CD4-positive, alpha-beta T cell treated with Interleukin-4 for 4 hours (primary cell): ENCODE measurements around the gene CDK5R2.
"Not testable (repeated sequence)": the region's sequence is repeated elsewhere in the genome, so short reads cannot be mapped to it uniquely, and the experiment has no call there.

Source experiments
- DNase-seq: peaks from one replicate; pipeline ENCODE4 v3.0.0-alpha.2; 2020

CDK5R2 gene

DNA sequence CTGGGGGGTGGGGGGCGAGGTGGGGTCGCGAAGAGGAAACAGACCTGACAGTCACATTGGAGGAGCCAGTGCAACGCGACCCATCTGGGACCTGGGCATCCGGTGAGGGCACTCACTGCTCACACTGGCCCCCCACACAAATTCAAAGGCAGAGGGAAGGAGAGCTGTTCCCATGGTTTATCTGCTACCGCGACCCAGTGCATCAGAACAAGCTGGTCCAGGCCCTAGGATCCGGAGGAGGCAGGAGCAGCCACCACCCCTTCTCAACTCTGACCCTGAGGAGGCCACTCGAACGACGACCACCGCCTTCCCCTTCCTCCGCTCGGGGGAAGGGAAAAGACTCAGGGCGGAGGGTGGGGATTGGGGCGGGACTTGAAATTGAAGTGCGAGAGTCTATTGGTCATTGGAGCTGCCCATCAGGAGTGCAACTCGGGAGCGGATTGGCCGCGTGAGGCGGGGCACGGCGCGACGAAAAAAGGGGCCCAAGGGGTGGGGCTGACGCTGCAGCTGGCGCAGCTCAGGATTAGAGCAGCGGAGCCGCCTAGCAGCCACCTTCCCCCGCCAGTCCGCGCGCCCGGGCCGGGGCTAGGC is at the start of gene CDK5R2:
CDK5R2 (plus strand) TSS at position 526 of the 591 bp plus-strand sequence. CDS start 155 bp downstream, outside the sequence.
- DNase-seq: peak; percentile 62

DNA sequence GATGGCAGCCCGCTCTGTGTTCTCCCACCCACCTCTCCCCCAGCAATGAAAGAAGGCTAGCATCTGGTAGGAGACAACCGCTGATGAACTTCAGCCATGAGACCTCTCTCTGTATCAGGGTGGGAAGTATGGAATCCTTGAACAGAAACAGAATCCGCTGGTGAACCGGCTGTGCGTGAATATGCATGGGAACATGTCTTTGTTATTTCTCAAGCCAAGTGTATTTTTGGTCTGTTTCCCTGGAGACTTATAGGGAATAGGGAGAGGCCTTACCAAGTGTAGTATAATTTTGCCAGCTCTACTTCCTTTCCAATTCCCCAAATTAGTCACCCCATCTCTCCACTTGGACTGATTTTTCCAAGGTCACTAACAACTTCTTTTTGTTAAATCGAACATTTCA is 48.7 kb upstream of the CDK5R2 start:
- DNase-seq: no peak

DNA sequence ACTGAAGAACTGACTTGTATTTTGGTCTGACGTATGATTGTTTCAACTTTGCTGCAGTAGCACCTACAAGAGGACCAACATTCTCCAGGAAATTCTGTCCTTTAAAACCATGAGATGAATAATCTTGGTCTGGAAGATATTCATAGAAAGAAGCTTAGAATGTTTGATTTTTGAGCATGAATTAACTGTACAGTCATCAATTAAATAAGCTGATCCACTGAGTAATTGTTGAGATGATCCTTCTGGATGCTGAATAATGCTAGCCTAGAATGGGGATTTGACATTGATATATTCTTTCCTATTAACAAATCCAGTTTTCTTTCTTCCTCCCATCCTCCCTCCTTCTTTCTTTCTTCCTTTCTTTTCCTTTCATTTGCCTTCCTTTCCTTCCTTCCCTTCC is 39.0 kb upstream of the CDK5R2 start:
- DNase-seq: no peak

DNA sequence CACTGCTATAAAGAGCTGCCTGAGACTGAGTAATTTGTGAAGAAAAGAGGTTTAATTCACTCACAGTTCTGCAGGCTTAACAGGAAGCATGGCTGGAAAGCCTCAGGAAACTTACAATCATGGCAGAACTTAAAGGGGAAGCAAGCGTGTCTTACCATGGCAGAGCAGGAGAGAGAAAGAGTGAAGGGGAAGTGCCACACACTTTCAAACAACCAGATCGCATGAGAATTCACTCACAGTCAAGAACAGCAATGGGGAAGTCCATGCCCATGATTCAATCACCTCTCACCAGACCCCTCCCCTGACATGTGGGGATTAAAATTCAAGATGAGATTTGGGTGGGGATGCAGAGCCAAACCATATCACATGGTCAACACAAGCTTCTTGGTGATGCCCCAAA is 34.7 kb upstream of the CDK5R2 start:
- DNase-seq: no peak

DNA sequence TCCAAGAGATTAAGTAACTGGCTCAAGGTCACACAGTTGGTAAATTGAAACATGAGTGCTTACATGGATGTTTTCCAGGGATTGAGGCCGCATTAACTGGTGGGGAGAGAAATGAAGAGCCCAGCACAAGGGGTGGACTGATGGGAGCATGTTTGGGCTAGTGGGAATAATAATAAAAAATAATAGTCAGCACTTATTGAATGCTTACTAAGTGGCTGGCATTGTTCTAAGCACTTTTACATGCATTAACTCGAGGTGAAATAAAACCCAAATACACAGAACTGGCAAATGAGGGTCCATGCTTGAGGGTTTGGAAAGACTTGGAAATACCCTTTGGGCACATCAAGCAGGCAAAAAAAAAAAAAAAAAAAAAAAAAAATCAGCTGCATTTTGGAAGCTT is 34.0 kb upstream of the CDK5R2 start:
- no peak for DNase-seq

DNA sequence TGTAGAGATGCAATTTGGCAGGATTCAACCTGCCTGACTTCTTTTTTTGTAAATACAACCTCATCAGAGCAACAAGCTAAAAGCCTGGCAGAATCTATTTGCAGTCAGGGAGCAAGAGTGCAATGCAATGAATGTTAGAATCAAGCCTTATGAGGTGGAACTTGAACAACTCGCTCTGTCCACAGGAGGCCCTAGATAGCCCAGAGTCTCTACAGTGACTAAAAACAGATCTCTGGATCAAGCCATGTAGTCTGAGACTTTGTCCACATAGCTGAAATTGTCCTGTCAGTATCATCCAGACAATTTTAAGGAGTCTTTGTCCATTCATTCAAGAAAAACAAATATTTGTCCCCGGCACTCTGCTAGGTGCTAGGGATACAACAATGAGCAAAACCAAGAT is 32.0 kb upstream of the CDK5R2 start:
- no peak for DNase-seq

DNA sequence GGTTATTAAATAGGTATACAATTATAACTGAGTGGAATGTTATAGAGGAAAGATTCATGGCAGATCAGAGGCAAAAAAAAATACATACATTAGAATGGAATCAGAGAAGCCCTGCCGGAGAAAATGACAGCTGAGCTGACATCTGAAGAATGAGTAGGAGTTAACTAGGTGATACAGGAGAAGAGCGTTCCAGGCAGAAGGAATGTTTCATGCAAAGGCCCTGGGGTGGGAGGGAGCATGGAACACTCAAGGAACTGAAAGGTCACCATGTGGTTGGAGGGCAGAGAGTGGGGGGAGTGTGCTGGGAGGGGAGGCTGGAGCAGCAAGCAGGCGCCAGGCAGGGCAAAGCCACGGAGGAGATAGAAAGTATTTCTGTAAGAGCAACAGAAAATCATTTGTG is 31.6 kb upstream of the CDK5R2 start:
- DNase-seq: no peak

DNA sequence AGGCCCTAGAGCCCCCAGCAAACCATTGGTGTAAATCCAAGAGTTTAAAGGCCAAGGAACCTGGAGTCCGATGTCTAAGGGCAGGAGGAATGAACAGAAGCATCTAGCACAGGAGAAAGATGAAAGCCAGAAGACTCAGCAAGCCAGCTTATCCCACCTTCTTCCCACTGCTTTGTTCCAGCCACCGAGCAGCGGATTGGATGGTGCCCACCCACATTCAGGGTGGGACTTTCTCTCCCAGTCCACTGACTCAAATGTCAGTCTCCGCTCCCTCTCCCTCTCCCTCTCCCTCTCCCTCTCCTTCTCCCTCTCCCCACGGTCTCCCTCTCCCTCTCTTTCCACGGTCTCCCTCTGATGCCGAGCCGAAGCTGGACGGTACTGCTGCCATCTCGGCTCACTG is 29.0 kb upstream of the CDK5R2 start:
- not testable (repeated sequence) for DNase-seq

DNA sequence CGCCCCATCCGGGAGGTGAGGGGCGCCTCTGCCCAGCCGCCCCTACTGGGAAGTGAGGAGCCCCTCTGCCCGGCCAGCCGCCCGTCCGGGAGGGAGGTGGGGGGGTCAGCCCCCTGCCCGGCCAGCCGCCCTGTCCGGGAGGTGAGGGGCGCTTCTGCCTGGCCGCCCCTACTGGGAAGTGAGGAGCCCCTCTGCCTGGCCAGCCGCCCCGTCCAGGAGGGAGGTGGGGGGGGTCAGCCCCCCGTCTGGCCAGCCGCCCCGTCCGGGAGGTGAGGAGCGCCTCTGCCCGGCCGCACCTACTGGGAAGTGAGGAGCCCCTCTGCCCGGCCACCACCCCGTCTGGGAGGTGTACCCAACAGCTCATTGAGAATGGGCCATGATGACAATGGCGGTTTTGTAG is 27.7 kb upstream of the CDK5R2 start:
- not testable (repeated sequence) for DNase-seq

DNA sequence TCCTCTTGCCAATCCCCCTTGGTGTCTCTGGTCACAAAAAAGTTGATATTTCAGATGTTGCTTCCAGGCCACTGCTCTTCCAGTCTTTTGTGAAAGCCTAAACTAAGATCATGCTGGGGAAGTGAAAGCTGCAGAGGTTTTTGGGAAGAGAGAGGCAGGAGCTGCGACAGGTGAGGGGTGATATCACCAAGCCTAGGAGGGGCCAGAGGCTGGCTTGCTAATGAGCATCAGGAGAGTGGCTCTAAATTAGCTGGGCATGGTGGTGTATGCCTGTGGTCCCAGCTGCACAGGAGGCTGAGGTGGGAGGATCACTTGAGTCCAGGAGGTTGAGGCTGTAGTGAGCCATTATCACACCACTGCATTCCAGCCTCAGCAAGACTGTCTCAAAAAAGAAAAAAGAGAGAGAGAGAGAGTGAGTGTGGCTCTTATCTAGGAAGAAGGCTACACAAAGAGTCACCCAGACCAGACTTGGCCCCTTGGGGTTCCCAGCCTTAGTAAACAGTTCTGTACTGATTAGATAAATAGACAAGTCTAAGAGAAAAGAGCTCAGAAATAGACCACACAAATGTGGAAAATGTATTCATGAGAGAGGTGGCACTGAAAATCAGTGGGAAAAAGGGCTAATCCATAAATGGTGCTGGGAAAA is 14.6 kb upstream of the CDK5R2 start:
- DNase-seq: no peak

DNA sequence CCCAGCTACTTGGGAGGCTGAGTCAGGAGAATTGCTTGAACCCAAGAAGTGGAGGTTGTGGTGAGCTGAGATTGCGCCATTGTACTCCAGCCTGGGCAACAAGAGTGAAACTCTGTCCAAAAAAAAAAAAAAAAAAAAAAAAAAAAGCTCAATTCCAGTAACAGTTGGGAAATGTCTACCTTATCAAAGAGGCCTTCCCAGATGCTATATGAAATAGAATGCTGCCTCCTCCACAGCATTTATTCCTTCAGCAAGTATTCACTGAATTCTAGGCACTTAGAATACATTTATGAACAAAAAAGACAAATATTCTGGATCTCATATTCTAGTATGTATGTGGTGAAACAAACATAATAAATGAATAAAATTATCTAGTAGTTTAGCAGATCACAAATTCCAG is 12.8 kb upstream of the CDK5R2 start:
- DNase-seq: no peak

DNA sequence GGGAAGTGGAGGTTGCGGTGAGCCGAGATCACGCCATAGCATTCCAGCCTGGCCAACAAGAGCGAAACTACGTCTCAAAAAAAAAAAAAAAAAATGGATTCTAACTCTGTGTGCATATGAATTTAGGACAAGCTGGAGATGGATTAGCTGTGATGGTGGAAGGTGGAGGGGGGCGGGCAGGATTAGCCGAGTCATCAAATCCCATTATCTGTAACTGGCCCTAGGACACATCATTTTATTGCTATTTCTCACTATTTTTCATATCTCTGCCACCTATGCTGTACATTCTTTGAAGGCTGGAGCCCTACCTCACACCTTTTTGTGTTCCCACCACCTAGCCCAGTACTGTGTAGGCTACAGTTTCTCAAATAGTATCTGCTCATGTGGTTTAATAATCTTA is 7.3 kb upstream of the CDK5R2 start:
- no peak for DNase-seq

DNA sequence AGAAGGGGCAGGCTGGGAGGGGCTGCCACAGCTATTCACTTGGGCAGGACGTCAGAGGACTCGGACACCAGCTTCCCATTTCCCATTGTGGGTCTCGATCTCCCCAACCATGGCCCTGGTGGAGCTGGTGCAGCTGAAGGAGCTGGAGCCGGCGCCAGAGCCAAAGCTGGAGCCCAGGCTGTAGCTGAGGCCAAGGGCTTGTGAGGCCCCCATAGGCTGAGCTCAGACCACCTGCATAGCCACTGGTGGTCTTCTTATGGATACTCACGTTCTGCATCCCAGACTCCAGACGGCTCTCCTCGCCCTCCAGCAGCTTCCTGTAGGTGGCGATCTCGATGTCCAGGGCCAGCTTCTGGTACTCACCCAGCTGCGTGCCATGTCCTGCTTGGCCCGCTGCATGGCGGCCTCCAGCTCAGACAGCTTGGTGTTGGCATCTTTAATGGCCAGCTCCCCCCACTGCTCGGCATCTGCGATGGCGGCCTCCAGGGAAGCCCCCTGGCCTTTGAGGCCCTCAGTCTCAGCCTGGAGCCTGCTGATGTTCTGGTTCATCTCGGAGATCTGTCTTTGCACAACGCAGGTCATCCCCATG is 6.0 kb upstream of the CDK5R2 start:
- no peak for DNase-seq

DNA sequence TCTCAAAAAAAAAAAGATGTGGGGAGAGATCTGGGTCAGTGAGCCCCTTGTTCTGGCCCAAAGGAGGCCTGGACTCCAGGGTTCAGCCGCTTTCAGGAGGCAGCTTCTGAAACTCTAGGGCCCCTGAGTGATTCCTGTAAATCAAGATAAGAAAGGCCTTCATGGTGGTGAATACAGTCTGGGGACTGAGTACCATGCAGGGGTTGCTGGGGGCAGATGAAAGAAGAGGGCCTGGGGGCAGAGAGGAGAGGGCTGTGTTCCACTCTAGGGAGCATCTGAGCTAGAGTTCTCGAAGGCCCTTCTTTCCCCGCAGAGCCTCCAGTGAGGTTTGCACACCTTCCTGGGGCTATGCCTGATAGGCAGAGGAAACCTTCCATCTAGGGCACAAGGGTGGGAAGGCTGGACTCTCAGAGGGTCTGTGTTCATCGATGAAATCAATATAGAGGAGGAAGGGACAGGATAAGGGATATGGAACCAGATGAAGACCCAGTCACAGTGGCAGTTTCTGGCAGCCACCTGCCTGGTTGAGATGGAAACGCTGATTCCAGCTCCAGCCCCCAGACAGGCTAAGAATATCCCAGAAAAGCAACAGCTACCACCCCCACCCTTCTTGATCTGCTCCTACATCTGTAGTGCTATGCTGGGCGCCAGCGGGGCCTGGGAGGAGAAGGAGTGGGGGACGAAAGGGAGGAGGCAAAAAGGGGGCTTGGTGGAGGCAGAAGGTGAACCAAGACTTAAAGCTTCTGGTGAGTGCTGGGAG is 4.7 kb upstream of the CDK5R2 start:
- DNase-seq: no peak

DNA sequence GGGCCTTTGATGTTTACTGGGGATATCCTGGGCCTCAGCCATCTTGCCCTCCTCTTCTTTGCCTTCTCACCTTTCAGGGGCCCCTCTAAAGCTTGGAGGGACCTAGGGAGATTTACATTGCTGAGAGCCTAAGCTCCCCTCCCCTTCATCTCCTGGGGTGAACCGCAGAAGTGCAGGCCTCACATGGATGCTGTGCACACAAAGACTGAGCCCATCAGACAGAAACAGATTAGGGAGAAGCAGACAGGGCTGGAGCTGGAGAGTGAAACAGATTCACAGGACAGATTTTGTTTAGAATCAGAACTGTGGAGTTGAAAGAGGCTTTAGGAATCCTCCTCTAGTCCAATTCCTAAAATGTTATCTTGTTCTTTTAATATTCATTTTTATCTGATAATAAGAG is 3.4 kb upstream of the CDK5R2 start:
- DNase-seq: no peak

DNA sequence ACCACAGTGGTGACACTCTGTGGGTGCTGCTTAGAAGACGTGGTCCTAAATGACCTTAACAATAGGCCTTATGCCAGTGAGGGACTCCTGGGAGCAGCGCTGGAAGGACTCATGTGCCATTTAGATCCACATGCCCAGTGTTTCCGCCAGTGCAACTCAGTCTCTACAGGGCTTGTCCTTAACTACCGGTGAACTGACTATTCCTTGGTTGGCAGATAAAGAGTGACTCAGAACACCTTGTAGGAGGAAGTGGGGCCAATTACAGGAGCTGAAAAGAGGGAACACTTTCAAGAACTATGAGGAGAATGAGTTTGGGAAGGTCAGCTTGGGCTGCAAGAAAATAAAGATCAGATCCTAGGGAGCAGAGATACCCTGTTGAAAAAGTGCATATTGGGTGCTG is 1.8 kb upstream of the CDK5R2 start:
- no peak for DNase-seq

DNA sequence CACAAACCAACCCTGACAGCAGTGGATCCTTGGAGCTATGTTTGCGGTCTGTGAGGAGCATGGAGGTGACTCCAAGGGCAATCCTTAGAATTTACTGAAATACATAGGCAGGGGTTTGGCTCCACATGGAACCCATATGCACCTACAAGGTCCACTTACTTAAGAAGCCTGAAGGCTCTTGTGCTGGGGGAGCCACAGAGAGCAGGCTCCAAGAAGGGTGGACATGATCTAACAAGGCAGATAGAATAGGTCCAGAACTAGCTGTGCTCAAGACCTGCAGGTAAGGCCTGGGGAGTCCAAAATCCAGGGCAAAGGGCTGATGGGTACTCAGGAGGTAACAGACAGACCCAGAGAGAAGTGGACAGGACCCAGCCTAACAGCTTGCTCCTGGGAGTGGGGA is 1.2 kb upstream of the CDK5R2 start:
- DNase-seq: no peak

DNA sequence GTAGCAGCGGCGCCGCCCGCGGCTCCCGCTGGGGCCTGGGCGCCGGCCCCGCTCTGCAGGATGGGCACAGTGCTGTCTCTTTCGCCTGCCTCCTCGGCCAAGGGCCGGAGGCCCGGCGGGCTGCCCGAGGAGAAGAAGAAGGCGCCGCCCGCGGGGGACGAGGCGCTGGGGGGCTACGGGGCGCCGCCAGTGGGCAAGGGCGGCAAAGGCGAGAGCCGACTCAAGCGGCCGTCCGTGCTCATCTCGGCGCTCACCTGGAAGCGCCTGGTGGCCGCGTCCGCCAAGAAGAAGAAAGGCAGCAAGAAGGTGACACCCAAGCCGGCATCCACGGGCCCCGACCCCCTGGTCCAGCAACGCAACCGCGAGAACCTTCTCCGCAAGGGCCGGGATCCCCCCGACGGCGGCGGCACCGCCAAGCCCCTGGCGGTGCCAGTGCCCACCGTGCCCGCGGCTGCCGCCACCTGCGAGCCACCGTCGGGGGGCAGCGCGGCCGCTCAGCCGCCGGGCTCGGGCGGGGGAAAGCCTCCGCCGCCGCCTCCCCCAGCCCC is 369 bp downstream of the CDK5R2 start:
- no peak for DNase-seq

DNA sequence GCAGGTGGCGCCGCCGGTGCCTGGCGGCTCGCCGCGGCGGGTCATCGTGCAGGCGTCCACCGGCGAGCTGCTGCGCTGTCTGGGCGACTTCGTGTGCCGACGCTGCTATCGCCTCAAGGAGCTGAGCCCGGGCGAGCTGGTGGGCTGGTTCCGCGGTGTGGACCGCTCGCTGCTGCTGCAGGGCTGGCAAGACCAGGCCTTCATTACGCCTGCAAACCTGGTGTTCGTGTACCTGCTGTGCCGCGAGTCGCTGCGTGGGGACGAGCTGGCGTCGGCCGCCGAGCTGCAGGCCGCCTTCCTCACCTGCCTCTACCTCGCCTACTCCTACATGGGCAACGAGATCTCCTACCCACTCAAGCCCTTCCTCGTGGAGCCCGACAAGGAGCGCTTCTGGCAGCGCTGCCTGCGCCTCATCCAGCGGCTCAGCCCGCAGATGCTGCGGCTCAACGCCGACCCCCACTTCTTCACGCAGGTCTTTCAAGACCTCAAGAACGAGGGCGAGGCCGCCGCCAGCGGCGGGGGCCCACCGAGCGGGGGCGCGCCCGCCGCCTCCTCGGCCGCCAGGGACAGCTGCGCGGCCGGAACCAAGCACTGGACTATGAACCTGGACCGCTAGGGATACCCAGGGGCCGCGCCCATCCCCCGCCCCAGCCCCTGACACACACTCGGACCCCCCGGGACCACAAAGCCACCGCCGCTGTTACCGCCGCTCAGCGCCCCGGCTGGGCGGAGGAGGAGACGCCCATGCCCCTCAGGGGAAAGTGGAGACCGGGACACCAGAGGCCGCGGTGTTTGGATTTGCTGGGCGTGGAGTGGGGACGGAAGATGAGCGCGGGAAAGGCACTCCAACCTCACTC is 1.1 kb downstream of the CDK5R2 start:
- no peak for DNase-seq

DNA sequence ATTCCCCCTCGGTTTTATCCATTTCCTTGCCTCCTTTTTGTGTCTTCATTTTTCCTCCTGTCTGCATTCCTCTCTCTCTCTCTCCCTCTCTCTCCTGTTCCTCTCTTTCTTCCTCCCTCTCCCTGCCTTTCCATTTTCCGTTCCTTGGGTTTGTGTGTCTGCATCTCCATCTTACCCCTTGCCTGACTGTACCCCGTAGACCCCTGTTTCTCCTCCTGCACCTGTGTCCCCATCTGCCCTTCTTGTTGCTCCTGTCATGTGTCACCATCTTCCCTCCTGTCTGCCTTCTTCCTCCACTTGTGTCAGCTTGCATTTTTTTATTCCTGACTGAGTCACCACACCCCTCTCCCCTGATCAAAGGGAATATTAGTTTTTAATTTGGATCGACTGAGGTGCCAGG is 1.8 kb downstream of the CDK5R2 start:
- no peak for DNase-seq

DNA sequence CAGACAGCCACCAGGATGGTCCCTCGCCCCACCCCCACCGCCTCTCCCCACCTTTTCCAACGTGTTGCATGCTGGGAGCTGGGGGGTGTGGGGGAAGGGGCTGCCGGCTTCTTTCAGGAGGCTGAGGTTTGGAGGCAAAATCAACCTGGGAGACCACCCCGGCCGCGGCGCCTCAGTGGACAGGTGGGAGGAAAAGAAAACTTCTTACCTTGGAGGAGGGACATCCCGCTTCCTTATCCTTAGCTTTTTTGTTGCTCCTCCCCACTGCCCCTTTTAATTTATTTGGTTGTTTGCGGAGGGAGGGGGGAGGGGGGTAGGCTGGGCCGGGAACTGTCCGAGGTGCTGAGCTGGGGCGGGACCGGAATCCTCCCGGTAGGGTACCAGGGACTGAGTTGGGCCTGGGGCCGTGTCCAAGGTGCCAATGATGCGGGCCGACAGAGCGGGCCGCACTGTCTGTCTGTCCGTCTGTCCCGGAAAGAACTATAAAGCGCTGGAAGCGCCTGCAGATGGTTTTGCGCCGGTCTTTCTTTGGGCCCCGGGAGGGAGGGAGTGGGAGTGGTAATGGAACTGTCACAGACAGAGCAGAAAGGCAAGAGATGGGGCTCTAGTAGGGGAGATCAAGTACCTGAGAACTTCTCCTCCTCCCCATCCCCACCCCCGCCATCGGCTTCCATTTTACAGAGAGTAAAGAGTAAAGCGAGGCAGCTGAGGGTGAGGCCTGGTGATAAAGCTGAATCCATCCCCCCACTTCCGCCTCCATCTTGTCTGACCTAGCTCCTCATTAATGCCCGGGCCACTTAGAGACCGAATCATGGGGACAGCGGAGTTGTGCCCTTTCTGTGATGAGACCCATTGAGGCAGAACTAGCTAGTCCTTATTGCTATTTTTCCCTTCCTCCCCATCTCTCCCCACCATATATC is 2.4 kb downstream of the CDK5R2 start:
- DNase-seq: no peak
